GM19467 (cell line): Measurements from ENCODE around the gene NBL1.

ENCODE experiments used
- ATAC-seq: cut with Tn5 transposase; IDR thresholded peaks from one replicate; pipeline ENCODE4 v1.9.1; 2021; ENCODE audit warnings: mild to moderate bottlenecking, moderate library complexity; ENCODE audit not compliant: unreplicated experiment

NBL1 gene

DNA sequence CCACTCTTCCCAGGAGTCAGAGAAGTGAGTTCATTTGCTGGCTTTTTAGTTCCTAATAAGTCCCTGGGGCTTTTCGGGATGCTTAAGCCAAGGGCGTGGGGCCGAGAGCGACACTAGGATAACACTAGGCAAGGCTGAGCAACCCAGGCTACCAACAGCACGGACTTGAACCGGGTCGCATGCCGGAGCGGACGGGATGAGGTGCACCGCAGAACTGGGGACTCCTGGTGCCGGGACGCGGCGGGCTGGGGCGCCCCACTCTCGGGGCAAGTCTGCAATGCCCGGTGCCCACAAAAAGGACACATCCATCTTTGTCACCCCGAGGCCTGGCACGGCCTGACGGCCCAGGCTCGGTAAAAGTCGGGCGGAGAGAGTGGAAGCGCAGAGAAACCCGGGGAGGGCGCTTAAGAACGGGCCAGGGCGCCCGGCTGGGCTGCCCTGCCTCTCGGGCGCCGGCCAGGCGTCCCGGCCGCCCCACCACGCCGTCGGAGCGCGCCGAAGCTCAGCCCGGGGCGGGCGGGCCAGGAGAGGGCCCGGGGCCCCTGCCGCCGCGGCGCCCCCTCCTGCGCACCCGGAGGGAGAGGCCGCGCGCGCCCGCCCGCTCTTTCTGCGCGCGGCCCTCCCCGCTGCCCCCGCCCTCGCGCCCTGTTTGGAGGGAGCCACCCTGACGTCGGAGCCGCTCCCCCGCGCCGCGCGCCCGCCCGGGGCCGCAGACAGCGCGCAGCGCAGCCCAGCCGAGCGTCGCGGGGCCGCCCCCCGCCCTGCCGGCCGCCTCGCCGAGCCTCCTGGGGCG, at the start of gene NBL1:
Gene NBL1 (plus strand): TSS at position 710 of the 793 bp plus-strand sequence. CDS start 10,720 bp downstream, outside the sequence.
- ATAC-seq = no peak

DNA sequence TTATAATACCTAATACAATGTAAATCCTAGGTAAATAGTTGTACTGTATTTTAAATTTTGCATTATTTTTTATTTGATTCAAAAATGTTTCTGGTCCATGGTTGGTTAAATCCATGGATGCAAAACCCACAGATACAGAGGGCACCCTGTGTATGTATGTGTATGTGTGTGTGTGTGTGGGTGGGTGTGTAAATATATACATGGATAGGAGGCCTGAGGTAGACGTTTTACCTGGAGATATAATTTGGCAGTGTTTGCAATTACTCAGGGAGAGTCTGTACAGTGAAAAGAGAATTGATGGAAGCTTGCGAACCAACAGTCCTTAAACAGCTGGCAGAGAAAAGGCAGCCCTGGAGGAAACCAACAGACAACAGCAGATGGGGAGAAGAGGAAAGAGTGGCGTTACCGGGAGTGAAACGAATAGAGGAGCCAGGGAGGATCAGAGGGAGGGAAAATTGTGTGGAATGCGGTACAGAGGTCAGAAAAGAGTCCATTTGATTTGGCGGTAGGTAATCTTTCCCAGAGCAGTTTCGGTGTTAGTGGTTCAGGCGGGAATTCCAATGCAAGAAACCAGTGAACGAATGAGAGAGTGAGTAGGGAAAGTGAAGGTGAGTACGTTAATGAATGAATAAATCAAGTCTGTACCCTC, 47.9 kb upstream of the NBL1 start:
- ATAC-seq = no peak

DNA sequence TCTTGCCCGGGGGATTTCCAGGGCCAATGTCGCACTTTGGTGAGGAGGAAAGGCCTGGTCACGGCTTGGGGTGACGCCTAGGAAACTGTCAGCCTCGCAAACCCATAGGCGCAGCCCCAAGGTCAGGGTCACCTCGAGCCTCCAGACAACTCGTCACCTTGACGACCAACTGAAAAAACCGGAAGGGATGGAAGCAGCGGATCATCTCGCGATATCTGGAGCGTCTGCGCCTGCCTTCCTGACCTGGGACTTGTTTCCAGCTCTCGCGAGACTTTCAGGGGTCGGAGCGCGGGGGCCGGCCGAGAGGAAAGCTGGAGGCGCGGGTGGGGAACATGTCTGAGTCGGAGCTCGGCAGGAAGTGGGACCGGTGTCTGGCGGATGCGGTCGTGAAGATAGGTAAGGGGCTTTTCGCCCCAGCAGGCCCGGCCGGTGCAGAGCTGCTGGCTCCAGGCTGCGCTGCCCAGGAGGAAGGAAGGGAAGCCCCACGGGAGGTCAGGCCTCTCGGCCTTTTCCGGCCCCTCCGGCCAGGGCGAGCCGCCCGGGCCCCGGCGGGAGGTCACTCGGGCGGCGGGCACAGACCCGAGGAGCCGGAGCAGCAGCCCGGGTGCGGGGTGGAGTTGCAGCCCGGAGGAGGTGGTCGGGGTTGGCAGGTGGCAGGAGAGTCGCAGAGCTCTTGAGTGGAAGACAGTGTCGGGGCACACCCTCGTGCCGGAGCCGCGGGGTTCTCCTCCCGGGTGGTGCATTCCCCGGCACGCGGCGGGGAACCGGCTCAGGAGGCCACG, 47.2 kb upstream of the NBL1 start:
- peak; percentile 88 for ATAC-seq

DNA sequence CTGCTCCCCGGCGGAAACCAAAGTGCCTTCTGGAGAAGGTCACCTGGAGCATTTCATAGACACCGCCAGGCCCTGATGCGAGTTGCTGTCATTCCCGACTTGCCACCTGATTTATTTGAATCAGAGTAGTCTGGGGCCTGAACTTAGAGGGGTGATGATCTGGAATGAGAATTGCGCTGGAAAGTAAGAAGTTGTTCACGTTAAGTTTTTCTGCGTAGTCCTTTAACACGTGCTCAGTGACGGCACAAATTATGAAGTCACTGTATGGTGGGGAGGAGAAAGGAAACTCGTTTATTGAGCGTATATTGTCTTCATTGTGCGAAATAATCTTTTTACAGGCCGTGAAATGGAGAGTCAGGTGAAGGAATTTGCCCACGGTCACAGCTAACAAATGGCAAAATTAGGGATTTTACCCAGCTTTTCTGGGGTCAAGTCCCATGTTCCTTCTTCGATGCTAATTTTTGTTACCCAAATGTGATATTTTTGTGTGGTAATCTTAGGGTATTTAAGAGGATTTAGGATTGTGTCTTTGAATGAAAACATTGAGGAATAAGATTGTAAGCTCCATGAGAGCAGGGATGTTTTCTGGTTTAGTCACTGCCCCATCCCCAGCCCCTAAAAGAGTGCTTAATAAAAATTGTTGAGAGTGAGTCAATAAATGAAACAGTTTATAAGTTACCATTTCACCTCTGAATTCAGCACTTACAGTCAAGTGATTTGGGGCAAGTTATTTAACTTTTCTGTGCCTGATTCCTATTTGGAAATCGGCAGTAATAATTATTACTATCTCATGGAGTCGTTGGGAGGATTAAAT, 46.4 kb upstream of the NBL1 start:
- no peak for ATAC-seq

DNA sequence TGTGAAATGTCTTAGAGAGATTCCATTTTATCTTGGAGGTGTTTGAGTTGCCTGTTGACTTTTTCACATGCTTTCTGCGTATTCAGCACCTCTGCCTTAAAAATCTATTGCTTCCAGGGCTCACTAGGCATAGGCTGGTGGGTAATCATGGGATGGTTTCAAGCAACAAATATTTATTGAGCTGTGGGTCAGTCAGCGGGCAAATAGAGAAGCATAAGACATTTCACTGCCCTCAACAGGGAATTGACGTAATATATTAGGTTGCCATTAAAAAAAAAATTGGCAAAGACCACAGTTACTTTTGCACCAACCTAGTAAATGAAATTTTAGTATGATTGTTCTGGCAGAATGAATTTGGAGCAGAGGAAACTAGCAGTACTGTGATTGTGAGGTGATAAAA, 44.3 kb upstream of the NBL1 start:
- no peak for ATAC-seq

GRCh38 chr1:19602486-19602885, 41.6 kb upstream of the NBL1 start:
- ATAC-seq = no peak

- ATAC-seq = no peak
These were observed 38.1 kb upstream of the NBL1 start for GRCh38 chr1:19605967-19606366.

- ATAC-seq = no peak
These were observed 37.1 kb upstream of the NBL1 start for GRCh38 chr1:19606817-19607642.

GRCh38 chr1:19608232-19608631, 35.9 kb upstream of the NBL1 start:
- no peak for ATAC-seq

GRCh38 chr1:19610282-19610981, 33.7 kb upstream of the NBL1 start:
- ATAC-seq = no peak

GRCh38 chr1:19612530-19612929, 31.6 kb upstream of the NBL1 start:
- no peak for ATAC-seq

GRCh38 chr1:19613171-19613703, 30.9 kb upstream of the NBL1 start:
- ATAC-seq = no peak

DNA sequence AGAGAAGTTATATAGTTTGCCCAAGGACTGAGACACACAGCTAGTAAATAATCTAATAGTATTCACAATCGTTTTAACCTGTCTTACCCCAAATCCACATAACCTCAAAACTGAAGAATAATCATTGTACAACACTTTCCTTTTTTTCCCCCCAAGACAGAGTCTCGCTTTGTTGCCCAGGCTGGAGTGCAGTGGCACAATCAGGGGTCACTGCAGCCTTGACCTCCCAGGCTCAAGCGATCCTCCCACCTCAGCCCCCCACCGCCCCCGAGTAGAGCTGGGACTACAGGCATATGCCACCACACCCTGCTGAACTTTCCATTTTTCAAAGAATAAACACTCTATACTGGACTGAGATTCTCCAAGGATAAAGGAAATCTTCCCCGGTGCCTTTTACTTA, 28.7 kb upstream of the NBL1 start:
- ATAC-seq = no peak

DNA sequence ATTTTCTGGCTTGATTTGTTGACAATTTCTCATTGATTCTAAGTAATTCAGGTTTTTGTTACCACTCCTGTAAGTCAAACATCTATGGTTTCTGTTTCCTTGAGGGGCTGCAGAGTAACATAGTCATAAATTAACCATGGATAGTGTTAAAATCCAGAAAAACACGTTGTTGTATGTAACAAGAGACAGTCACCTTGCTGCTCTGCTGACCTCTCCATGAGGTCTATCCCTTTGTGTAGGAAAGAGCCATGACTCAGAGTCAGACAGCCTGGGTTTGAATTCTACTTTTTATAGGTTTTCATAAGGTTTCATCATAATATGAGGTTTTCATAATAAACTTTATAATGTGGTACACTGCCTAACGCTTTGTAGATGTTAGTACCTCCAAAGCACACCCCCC, 27.6 kb upstream of the NBL1 start:
- no peak for ATAC-seq

DNA sequence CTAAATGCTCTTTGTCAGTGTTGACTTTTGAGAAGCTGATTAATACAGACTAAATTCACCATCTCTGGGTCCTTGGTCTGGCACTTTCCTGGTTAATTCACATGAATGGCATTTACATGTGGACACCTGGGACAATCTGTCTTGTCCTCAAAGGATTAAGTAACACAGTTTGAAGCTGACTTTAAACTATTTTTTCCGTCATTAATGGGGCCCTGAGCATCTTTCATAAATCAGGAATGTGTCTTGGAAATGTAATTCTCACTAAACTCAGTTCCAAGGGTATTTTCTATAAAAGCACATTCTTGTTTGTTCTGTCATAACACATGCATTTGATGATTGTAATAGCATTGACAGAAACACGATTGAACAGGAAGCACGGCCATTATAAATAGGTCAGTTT, 26.7 kb upstream of the NBL1 start:
- no peak for ATAC-seq

DNA sequence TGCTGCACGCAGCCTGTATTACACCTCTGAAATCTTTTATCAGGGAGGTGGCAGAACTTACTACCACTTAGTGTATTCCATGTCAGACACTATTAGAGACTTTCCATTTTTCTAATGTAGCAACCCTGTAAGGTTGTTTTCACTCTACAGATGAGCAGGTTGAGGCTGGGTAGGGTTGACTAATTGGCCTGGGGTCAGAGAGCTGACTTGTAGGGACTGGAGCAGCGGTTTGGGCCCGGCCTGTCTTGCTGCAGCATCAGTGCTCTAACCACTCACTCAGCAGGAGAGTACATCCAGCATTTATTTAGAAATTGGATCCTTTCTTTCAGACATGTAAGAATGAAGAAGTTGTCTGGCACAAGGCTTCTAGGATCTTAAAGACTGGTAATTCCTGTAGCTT, 25.7 kb upstream of the NBL1 start:
- no peak for ATAC-seq

DNA sequence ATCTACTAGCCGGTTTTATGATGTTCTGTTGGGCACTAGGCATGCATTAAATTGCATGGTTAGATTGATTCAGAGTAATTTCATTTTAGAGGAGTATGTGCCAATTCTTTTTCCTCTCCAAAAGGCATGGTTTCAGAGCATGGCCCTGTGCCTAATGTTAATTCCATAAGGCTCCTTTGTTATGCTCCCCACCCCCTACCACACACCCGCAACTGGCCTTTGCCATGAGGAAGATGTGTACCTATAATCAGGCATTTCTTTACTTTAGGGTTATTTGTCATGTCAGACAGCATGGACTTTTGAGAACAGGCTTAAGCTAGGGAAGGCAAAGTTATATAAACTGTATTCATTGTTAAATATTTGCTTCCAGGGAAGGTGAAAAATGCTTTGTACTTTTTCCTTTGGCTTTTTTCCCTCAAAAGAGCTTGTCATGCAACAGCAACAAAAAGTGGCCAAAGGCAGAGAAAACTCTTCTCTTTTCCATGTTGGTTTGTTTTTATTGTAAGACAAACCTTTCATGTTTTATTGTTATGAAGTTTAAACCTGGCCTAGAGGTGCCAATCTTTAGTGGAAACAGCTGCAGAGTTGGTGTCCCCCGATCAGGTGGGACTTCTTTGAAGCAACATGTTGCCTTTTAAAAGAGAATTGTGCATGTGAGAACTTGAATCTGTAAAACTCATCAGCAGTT, 24.3 kb upstream of the NBL1 start:
- ATAC-seq = no peak

GRCh38 chr1:19620786-19621185, 23.3 kb upstream of the NBL1 start:
- no peak for ATAC-seq
